Measurements from ENCODE around the gene GALNT4.
A peak's percentile ranks its signal among the peaks of the same experiment; 100 is the strongest.

Gene GALNT4

DNA sequence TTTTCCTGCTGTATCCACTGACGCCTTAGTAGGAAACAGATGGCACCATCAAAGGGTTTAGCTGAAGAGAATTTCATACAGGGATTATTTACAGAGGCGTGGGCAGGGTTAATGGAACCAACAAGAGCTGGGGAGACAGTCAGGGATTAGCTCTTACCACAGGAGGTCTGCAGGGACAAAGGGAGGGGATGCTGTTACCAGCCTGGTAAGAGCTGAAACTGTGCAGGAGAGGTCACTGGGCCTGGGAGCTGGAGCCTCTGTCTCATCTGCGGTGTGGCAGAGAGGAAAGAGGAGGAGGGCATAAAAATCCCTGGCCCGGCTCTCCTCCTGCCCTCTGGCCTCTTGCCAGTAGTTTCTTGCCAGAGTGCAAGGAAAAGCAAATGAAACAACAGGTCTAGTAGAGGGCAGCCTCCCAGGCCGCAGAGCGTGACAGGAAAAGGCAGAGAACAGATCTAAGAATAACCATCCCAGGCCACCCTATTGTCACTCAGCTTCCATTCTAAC is 20.1 kb upstream of the GALNT4 start:
- DNase-seq (ENCODE audit: low read depth in 2 of 2), result peak; percentile 43 to 71
- H3K4me3 ChIP-seq (replicated peaks in 1 of 2; ENCODE audit: low read depth in 2 of 2, low read length in 2 of 2), result no peak overlapping the region
- TF ChIP-seq, protein P1, sequence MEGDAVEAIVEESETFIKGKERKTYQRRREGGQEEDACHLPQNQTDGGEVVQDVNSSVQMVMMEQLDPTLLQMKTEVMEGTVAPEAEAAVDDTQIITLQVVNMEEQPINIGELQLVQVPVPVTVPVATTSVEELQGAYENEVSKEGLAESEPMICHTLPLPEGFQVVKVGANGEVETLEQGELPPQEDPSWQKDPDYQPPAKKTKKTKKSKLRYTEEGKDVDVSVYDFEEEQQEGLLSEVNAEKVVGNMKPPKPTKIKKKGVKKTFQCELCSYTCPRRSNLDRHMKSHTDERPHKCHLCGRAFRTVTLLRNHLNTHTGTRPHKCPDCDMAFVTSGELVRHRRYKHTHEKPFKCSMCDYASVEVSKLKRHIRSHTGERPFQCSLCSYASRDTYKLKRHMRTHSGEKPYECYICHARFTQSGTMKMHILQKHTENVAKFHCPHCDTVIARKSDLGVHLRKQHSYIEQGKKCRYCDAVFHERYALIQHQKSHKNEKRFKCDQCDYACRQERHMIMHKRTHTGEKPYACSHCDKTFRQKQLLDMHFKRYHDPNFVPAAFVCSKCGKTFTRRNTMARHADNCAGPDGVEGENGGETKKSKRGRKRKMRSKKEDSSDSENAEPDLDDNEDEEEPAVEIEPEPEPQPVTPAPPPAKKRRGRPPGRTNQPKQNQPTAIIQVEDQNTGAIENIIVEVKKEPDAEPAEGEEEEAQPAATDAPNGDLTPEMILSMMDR (IDR thresholded peaks at IDR 0.05; ENCODE audit: low read depth, low read length), result no peak

DNA sequence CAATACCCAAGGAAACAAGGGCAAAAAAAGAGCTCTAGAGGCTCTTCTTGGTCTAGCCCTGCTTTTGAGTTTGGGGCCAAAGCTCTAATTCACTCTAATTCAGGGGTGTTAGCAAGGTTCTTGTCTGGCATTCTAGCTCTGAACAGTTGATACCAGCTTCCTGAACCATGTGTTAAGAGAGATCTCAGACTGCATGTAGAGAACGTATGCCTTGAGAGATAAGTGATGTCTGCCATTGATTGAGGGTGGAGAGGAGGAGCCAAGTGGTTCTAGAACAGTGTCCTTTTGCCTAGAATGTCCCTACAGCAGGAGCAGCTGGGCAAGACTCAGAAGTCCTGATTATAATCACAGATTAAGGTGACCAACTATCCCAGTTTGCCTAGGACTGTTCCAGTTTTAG is 19.4 kb upstream of the GALNT4 start:
- DNase-seq (ENCODE audit: low read depth in 2 of 2), result no peak
- TF ChIP-seq, protein P1 (IDR thresholded peaks at IDR 0.05; ENCODE audit: low read depth, low read length), result no peak
- no peak overlapping the region for H3K4me3 ChIP-seq (replicated peaks in 1 of 2; ENCODE audit: low read depth in 2 of 2, low read length in 2 of 2)

DNA sequence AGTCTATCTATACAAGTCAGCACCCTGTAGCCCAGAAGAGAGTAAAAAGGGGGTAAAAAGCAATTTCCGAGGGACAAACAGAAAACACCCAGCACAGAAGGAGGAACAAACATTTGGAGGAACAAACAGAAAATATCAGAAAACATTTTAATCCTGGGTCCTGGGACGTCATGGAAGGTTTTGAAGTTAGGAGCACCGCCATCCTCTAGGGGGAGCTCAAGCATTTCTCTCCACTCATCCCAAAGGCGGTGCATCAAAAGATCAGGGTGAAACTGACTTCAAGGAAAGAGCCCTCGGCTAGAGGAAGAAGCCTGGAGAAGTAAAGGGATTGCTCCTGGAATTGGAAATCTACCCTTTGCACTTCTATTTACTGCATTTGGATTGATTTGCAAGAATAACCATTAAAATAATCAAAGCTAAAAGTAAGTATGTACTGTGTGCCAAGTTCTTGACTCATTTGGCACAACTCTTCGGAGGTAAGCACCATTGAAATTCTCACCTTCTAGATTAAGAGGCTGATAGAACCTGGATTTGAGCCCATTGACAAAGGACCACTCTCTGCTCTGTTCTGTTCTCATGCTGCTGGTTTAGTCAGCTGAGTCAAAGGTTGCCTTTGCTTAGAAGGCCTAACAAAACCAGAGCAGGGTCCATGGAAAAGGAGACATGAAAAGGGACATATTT is 18.5 kb upstream of the GALNT4 start:
- TF ChIP-seq, protein P1 (IDR thresholded peaks at IDR 0.05; ENCODE audit: low read depth, low read length), result peak; percentile 84
- no peak overlapping the region for H3K4me3 ChIP-seq (replicated peaks in 1 of 2; ENCODE audit: low read depth in 2 of 2, low read length in 2 of 2)
- DNase-seq (ENCODE audit: low read depth in 2 of 2), result peak; percentile 91

DNA sequence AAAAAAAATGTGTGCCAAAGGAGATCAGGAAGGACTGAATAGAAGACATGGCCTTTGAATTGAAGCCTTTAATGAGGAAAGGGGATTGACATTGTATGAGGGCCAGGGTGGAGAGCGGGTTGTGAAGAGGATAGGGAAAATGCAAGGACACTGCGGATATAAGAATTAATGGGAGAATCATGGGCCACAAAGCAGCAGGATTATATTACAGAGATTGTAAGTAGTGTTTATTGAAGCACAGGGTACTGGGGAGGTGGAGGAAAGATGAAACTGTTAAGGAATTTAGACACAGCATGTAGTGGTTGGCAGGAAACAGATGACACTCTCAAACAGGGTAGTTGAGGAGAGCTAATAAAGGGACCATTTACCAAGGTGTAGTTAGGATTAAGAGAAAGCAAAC is 17.6 kb upstream of the GALNT4 start:
- no peak for DNase-seq (ENCODE audit: low read depth in 2 of 2)
- no peak overlapping the region for H3K4me3 ChIP-seq (replicated peaks in 1 of 2; ENCODE audit: low read depth in 2 of 2, low read length in 2 of 2)
- TF ChIP-seq, protein P1 (IDR thresholded peaks at IDR 0.05; ENCODE audit: low read depth, low read length), result no peak

DNA sequence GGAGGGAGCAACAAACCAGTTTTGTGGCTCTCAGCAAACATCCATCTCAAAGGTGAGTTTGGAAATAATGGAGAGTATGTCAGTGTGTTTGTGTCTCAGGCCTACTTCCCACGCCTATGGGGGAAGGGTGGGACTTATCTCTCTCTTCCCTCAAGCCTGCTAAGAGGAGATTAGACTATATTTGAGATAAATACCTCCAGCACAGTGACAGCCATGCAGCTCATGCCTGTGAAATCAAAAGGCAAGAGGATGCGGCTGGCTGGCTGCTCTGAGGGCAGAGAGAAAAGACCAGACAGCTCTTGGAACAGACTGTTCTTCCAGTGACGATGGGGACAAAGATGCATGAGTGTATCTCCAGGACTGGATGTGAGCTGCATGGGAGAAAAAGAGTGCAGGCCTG is 16.0 kb upstream of the GALNT4 start:
- no peak overlapping the region for H3K4me3 ChIP-seq (replicated peaks in 1 of 2; ENCODE audit: low read depth in 2 of 2, low read length in 2 of 2)
- DNase-seq (ENCODE audit: low read depth in 2 of 2), result no peak
- TF ChIP-seq, protein P1 (IDR thresholded peaks at IDR 0.05; ENCODE audit: low read depth, low read length), result no peak

DNA sequence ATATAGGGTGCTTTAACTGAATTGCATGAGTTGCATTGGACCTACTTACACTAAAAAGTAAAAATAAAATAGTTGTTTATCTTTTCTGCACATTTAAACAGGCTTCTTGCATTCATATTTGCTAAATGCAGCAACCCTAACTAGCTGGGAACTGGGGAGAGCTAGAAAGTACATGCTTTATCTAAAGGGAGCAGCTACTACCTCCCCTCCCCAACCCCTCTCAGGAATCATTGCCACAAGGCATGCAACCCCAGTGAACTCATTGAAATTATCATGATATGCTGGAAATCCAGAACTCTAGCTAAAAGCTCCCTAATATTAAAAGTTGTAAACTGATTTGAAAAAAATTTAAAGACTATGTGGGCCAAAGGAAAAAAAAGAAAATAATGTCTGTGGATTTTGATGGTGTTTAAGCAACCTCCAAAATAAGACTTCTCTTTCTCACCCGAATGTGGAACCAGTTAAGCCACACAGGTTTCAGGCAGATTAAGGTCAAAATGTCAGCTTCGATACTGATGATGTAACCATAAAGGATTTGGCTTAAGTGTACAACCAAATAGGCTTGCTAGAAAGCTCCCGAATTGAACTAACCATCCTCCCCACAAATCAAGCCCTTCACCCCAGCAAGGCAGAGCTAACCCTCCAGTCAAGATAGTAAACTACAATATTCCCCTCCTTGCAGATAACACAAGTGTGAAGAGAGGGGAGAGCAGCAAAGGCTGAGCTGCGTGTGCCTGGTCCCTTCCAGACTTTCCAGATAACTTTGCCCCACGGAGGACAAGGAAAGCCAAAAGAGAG is 15.0 kb upstream of the GALNT4 start:
- no peak overlapping the region for H3K4me3 ChIP-seq (replicated peaks in 1 of 2; ENCODE audit: low read depth in 2 of 2, low read length in 2 of 2)
- TF ChIP-seq, protein P1 (IDR thresholded peaks at IDR 0.05; ENCODE audit: low read depth, low read length), result no peak
- DNase-seq (ENCODE audit: low read depth in 2 of 2), result no peak
